Hepatocyte (in vitro differentiated cells): ENCODE measurements around the gene MRPL9. TPM values are rescaled to one million over a fixed set of nuclear protein-coding genes. Genes with fewer than 3 reads are reported as not detected.

Experiments used
- DNase-seq: peaks from one replicate; pipeline ENCODE4 v3.0.0-alpha.2; 2016; ENCODE audit warnings: low spot score
- H2AFZ ChIP-seq: fragments of 200-600 bp; sonication (generic); 2 replicates; pipeline ENCODE4 v1.6.0; 2016; ENCODE audit warnings: antibody characterized with exemption, mild to moderate bottlenecking
- H3K27ac ChIP-seq: fragments of 200-600 bp; sonication (generic); 2 replicates; pipeline ENCODE4 v1.5.1; 2016; ENCODE audit warnings: mild to moderate bottlenecking
- H3K27me3 ChIP-seq: fragments of 200-600 bp; sonication (generic); 2 replicates; pipeline ENCODE4 v1.6.1; 2016
- H3K36me3 ChIP-seq: fragments of 200-600 bp; sonication (generic); replicated peaks from 2 replicates; pipeline ENCODE4 v1.5.1; 2016; ENCODE audit warnings: low read depth; ENCODE audit not compliant: insufficient read depth
- H3K4me1 ChIP-seq: fragments of 200-600 bp; sonication (generic); 2 replicates; pipeline ENCODE4 v1.5.1; 2016; ENCODE audit warnings: mild to moderate bottlenecking, moderate library complexity; ENCODE audit not compliant: insufficient read depth
- H3K4me2 ChIP-seq: fragments of 200-600 bp; sonication (generic); 2 replicates; pipeline ENCODE4 v1.6.0; 2016
- H3K4me3 ChIP-seq: fragments of 200-600 bp; sonication (generic); 2 replicates; pipeline ENCODE4 v1.5.1; 2016; ENCODE audit warnings: mild to moderate bottlenecking
- H3K79me2 ChIP-seq: fragments of 200-600 bp; sonication (generic); 2 replicates; pipeline ENCODE4 v1.6.0; 2017; ENCODE audit warnings: mild to moderate bottlenecking
- H3K9me2 ChIP-seq: fragments of 200-600 bp; sonication (generic); replicated peaks from 2 replicates; pipeline ENCODE4 v1.6.0; 2017; ENCODE audit warnings: mild to moderate bottlenecking; ENCODE audit not compliant: insufficient read depth
- H3K9me3 ChIP-seq: fragments of 200-600 bp; sonication (generic); 2 replicates; pipeline ENCODE4 v1.5.1; 2016; ENCODE audit warnings: low read depth, mild to moderate bottlenecking
- H4K20me1 ChIP-seq: fragments of 200-600 bp; sonication (generic); 2 replicates; pipeline ENCODE4 v1.6.0; 2016; ENCODE audit warnings: mild to moderate bottlenecking; ENCODE audit not compliant: insufficient read depth, poor library complexity, severe bottlenecking
- CTCF ChIP-seq: fragments of 200-600 bp; sonication (generic); IDR thresholded peaks from 2 replicates; pipeline ENCODE4 v1.5.1; 2016; ENCODE audit warnings: antibody characterized with exemption, mild to moderate bottlenecking; ENCODE audit not compliant: poor library complexity
- EZH2 ChIP-seq: fragments of 200-600 bp; sonication (generic); IDR thresholded peaks from 2 replicates; pipeline ENCODE4 v1.6.1; 2016; ENCODE audit warnings: antibody characterized with exemption, mild to moderate bottlenecking, borderline replicate concordance
- EZH2phosphoT487 ChIP-seq: fragments of 200-600 bp; sonication (generic); IDR thresholded peaks from one replicate; pipeline ENCODE4 v1.6.1; 2018; ENCODE audit warnings: antibody characterized with exemption, mild to moderate bottlenecking, low read depth, moderate library complexity; ENCODE audit not compliant: unreplicated experiment, severe bottlenecking
- WGBS: methylation state at CpG from one replicate; pipeline ENCODE4 v1.1.6; 2016; ENCODE audit warnings: low lambda C conversion rate; ENCODE audit errors: missing lambda C conversion rate; 5-methylcytosine and 5-hydroxymethylcytosine counted together
- polyA plus RNA-seq: library from polyadenylated mRNA; unstranded; fragments of >200 nt; fragmentation: Nextera tagmentation; extraction: Ambion mirVana; gene quantifications from 2 replicates; pipeline ENCODE4 v1.2.1, GENCODE V29; 2016
- total RNA-seq: library from RNA; depleted of rRNA; stranded (reverse); fragments of >200 nt; gene quantifications from 2 replicates; pipeline ENCODE4 v1.2.3, GENCODE V29; 2014

Gene MRPL9
- total and polyA plus RNA-seq, 2 experiments from 2014 or later = 50.3 to 72.5 TPM

DNA sequence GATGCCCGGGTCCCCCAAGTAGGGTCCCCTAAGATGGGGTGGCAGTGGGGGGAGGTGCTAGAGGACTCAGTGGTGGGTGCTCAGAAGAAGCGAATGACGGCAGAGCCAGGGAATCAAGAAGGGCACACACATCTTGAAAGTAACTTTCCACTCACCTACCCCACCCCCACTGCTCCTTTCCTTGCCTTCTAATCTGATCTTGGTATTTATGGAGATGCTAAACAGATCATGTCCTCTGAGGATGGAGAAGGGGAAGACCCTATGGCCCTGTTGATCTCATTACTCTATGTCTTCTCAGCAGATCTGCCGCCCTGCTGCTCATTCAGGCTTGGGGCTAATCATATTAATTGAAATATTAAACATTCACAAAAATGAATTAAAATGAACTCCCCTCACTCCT is 44.6 kb downstream of the MRPL9 start:
- H3K9me3 ChIP-seq = no peaks in the 10 kb centered on the region
- H3K27me3 ChIP-seq = peaks cover 60% of the 10 kb centered on the region
- WGBS = 74% methylated on average over 4 of the region's 4 CpGs
- DNase-seq = no peak
- H3K4me1 ChIP-seq = peaks cover 24% of the 10 kb centered on the region
- no peak overlapping the region for H3K4me3 ChIP-seq
- no peaks in the 10 kb centered on the region for H3K9me2 ChIP-seq
- H3K27ac ChIP-seq = no peak overlapping the region
- no peaks in the 10 kb centered on the region for H3K36me3 ChIP-seq
- no peak overlapping the region for H2AFZ ChIP-seq
- TF ChIP-seq EZH2phosphoT487 = no peak
- TF ChIP-seq CTCF = no peak
- H4K20me1 ChIP-seq = no peaks in the 10 kb centered on the region
- H3K4me2 ChIP-seq = no peak overlapping the region
- no peaks in the 10 kb centered on the region for H3K79me2 ChIP-seq

GRCh38 chr1:151718011-151718431 is 45.3 kb downstream of the MRPL9 start:
- no peaks in the 10 kb centered on the region for H3K9me3 ChIP-seq
- H3K79me2 ChIP-seq = no peaks in the 10 kb centered on the region
- H3K27me3 ChIP-seq = peaks cover 56% of the 10 kb centered on the region
- TF ChIP-seq EZH2 (no peak), CTCF (no peak), EZH2phosphoT487 (no peak)
- DNase-seq = no peak
- H2AFZ ChIP-seq = no peak overlapping the region
- no peaks in the 10 kb centered on the region for H3K36me3 ChIP-seq
- H3K27ac ChIP-seq = no peak overlapping the region
- WGBS = 39% methylated on average over 4 of the region's 4 CpGs
- no peaks in the 10 kb centered on the region for H4K20me1 ChIP-seq
- H3K4me1 ChIP-seq = peaks cover 24% of the 10 kb centered on the region
- H3K9me2 ChIP-seq = no peaks in the 10 kb centered on the region
- no peak overlapping the region for H3K4me3 ChIP-seq
- no peak overlapping the region for H3K4me2 ChIP-seq

DNA sequence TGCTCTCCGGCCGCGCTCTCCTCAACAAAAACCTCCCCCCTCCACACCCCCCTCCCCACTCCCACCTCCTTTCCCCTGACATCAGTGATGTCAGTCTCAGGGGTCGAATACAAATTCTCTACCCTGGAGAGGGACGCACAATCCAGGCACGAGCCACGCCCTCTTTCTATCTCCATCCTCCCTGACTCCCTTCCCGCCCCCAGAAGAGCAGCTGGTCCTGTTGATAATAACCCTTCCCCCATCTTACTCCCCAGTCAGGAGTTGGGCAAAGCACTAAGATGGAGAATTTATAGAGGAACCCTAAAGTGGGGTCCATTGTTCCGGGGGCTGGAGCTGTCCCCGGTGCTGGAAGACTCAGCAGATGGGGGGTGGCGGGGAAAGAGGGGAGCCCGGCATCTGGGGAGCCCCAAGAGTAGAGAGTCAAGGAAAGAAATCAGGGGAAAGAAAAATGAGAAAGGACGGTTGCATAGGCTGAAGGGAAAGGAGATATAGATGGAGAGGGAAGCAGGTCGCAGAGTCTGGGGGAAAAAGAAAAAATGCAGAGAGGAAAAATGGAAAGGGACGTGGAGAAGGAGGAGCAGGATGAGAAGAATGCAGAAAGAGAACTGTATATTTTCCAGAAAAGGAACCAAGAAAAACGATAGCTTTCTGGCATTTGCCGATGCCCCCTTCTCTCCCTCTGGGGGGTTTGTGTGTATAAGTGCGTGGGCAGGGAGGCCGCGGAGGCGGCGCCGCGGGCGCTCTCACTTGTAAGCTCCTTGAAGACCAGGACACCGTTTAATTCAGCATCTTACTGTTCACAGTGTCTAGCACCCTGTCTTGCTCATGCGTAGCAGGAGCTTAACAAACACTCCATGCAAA is 46.3 kb downstream of the MRPL9 start, which contains the start of gene CELF3:
CELF3 (minus strand) TSS at position 33 of the 861 bp plus-strand sequence. CDS start 783 bp downstream, outside the sequence.
- no peak for TF ChIP-seq EZH2
- no peak for TF ChIP-seq EZH2phosphoT487
- TF ChIP-seq CTCF = no peak
- no peaks in the 10 kb centered on the region for H4K20me1 ChIP-seq
- peaks cover 31% of the 10 kb centered on the region for H3K4me1 ChIP-seq
- no peak within 1 kb of the TSS for H2AFZ ChIP-seq
- H3K9me2 ChIP-seq = no peaks in the 10 kb centered on the region
- no peak within 1 kb of the TSS for H3K4me3 ChIP-seq
- no peaks in the 10 kb centered on the region for H3K79me2 ChIP-seq
- H3K9me3 ChIP-seq = no peaks in the 10 kb centered on the region
- peak; percentile 49 for DNase-seq
- 4% methylated on average over 23 of the region's 27 CpGs for WGBS
- H3K27me3 ChIP-seq = peaks cover 46% of the 10 kb centered on the region
- peak within 1 kb of the TSS; percentile 73 for H3K4me2 ChIP-seq
- H3K36me3 ChIP-seq = no peaks in the 10 kb centered on the region
- no peak within 1 kb of the TSS for H3K27ac ChIP-seq
